GM12801 (cell line): ENCODE data around the gene YTHDF1.

Experiments used
- CTCF ChIP-seq: IDR thresholded peaks from one replicate; pipeline ENCODE4 v1.5.1; 2011; ENCODE audit warnings: control low read depth; ENCODE audit not compliant: insufficient read length; ENCODE audit errors: extremely low read depth

Gene YTHDF1

GRCh38 chr20:63189322-63189642, 26.6 kb downstream of the YTHDF1 start:
- no peak for TF ChIP-seq CTCF

GRCh38 chr20:63188641-63189321, 27.1 kb downstream of the YTHDF1 start:
- TF ChIP-seq CTCF: no peak

- no peak for TF ChIP-seq CTCF
Observed at GRCh38 chr20:63188159-63188442, 27.8 kb downstream of the YTHDF1 start.

- TF ChIP-seq CTCF: no peak
Observed at GRCh38 chr20:63187338-63188158, 28.4 kb downstream of the YTHDF1 start.

- no peak for TF ChIP-seq CTCF
Observed at GRCh38 chr20:63186528-63187316, 29.2 kb downstream of the YTHDF1 start.

- no peak for TF ChIP-seq CTCF
Observed at GRCh38 chr20:63186084-63186483, 29.8 kb downstream of the YTHDF1 start.

- TF ChIP-seq CTCF: no peak
Observed at GRCh38 chr20:63185215-63185796, 30.6 kb downstream of the YTHDF1 start.
